ENCODE data around the gene CRYZ. TPM values are rescaled to one million over a fixed set of nuclear protein-coding genes. Genes with fewer than 3 reads are reported as not detected.
A peak's percentile ranks its signal among the peaks of the same experiment; 100 is the strongest.
"Not testable (repeated sequence)": the region's sequence is repeated elsewhere in the genome, so short reads cannot be mapped to it uniquely, and the experiment has no call there.

The CRYZ gene, protein sequence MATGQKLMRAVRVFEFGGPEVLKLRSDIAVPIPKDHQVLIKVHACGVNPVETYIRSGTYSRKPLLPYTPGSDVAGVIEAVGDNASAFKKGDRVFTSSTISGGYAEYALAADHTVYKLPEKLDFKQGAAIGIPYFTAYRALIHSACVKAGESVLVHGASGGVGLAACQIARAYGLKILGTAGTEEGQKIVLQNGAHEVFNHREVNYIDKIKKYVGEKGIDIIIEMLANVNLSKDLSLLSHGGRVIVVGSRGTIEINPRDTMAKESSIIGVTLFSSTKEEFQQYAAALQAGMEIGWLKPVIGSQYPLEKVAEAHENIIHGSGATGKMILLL
- 10 to 100 TPM; 15.6 to 19.5 TPM for total RNA-seq

DNA sequence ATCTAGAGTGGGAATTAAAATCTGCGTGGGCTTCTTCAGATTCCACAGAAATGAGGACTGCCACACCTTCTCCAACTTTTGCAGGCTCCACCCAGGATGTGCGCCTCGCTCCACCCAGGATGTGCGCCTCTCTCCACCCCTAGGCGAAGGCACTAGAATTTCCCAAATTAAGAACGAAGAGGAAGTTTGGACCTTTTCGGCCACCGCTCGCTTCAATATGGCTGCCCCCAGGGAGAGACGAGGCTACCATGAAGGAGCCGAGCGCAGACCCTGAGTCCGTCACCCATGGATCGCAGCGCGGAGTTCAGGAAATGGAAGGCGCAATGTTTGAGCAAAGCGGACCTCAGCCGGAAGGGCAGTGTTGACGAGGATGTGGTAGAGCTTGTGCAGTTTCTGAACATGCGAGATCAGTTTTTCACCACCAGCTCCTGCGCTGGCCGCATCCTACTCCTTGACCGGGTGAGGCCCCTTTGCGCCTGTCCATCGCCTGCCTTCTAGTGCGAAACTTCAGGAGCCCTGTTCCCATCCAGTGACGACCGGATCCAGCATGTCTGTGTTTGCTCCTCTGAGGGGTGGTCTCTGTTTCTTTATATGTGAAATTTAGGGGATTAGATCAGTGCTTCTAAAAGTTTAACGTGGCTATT lies at the start of gene CRYZ, which contains the start of gene TYW3:
TSS of gene CRYZ (minus strand) at position 91 of the 644 bp plus-strand sequence. CDS start 8,229 bp downstream, outside the sequence.
TSS of gene TYW3 (plus strand) at position 193 of the 644 bp plus-strand sequence. CDS start at position 286, 93 bp downstream.
- Mint-ChIP-seq H3K4me3 (peak within 1 kb of the TSS; percentile 86 to 89), H3K9me3 (no peaks in the 10 kb centered on the region), H3K4me1 (ENCODE audit: low read depth) (peaks cover 43% of the 10 kb centered on the region), H3K27ac (peak within 1 kb of the TSS; percentile 99), H3K27me3 (ENCODE audit: low read depth) (no peaks in the 10 kb centered on the region), H3K36me3 (ENCODE audit: insufficient read depth in 2 of 2) (peaks cover 6 to 7% of the 10 kb centered on the region in 2 donors)
- peak; percentile 86 to 88 for ATAC-seq (replicated peaks in 1 of 2)
- peak; percentile 80 to 89 for DNase-seq

- no peak overlapping the region for H3K27ac Mint-ChIP-seq
- no peaks in the 10 kb centered on the region for H3K4me1 Mint-ChIP-seq (ENCODE audit: low read depth)
- no peak overlapping the region for H3K4me3 Mint-ChIP-seq
- peaks cover 13% of the 10 kb centered on the region for H3K27me3 Mint-ChIP-seq (ENCODE audit: low read depth)
- ATAC-seq (replicated peaks in 1 of 2) (no peak), DNase-seq (no peak)
- H3K9me3 Mint-ChIP-seq, result no peaks in the 10 kb centered on the region
- no peaks in the 10 kb centered on the region for H3K36me3 Mint-ChIP-seq (ENCODE audit: insufficient read depth in 2 of 2)
Observed at GRCh38 chr1:74780594-74780993, 47.7 kb upstream of the CRYZ start.

DNA sequence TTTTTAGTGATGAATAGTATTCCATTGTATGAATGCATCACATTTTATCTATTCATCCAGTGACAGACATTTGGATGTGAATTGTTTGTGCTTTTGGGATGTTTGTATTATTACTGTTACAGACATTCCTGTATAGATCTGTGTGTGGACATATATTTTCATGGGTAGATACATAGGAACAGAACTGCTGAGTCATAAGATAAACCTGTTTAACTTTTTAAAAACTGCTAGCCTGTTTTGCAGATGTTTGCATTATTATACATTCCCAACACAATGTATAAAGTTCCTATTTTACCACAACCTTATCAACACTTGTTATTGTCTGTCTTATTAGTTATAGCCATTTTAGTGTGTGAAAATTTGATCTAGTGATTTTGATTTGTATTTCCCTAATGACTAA lies 46.9 kb upstream of the CRYZ start:
- no peaks in the 10 kb centered on the region for H3K4me1 Mint-ChIP-seq (ENCODE audit: low read depth)
- no peak overlapping the region for H3K4me3 Mint-ChIP-seq
- DNase-seq (no peak), ATAC-seq (replicated peaks in 1 of 2) (no peak)
- H3K9me3 Mint-ChIP-seq, result no peaks in the 10 kb centered on the region
- peaks cover 13% of the 10 kb centered on the region for H3K27me3 Mint-ChIP-seq (ENCODE audit: low read depth)
- H3K36me3 Mint-ChIP-seq (ENCODE audit: insufficient read depth in 2 of 2), result no peaks in the 10 kb centered on the region
- no peak overlapping the region for H3K27ac Mint-ChIP-seq

DNA sequence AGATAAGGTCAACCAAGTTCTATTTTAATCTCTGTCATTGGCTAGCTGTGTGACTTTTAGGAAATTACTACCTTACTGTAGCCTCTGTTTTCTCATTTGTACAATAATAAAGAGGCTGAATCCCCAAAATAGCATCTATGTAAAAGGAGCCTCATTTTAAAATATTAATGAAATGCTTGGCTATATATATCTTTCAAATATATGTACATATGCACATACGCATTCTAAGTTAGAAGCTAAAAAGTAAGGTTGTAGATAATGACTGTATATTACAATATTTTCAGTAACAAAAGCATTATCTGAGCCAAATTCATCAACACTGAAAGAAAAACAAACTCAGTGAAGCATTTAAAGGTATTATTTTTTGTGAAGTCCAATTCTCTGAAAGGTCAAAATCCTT lies 44.7 kb upstream of the CRYZ start:
- no peak for DNase-seq
- Mint-ChIP-seq H3K4me1 (ENCODE audit: low read depth) (no peaks in the 10 kb centered on the region), H3K4me3 (no peak overlapping the region), H3K27me3 (ENCODE audit: low read depth) (peaks cover 19% of the 10 kb centered on the region), H3K27ac (no peak overlapping the region), H3K36me3 (ENCODE audit: insufficient read depth in 2 of 2) (no peaks in the 10 kb centered on the region), H3K9me3 (no peaks in the 10 kb centered on the region)
- ATAC-seq (replicated peaks in 1 of 2), result no peak

DNA sequence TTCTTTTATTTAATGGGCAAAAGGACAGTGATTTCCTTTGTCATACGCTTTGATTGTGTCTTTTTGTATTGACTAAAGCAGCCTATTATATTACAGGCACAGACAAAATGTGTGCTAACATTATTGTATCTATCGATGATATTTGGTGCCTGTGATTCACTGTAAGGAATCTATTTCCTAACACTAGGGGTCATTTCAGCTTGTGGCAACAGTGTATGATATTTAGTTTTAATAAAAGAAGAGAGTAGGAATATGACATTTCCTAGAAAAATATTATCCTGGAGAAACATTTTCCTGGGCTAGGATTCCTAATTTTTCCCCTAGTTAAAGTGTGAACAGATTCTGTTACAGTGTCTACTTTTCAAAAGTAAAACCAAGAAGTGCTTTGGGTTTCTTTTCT lies 42.9 kb upstream of the CRYZ start:
- H3K27ac Mint-ChIP-seq, result no peak overlapping the region
- H3K36me3 Mint-ChIP-seq (ENCODE audit: insufficient read depth in 2 of 2), result no peaks in the 10 kb centered on the region
- ATAC-seq (replicated peaks in 1 of 2) (no peak), DNase-seq (no peak)
- no peak overlapping the region for H3K4me3 Mint-ChIP-seq
- peaks cover 17% of the 10 kb centered on the region for H3K27me3 Mint-ChIP-seq (ENCODE audit: low read depth)
- H3K9me3 Mint-ChIP-seq, result no peaks in the 10 kb centered on the region
- H3K4me1 Mint-ChIP-seq (ENCODE audit: low read depth), result no peaks in the 10 kb centered on the region

- Mint-ChIP-seq H3K9me3 (no peaks in the 10 kb centered on the region), H3K36me3 (ENCODE audit: insufficient read depth in 2 of 2) (no peaks in the 10 kb centered on the region), H3K27ac (no peak overlapping the region), H3K4me3 (no peak overlapping the region), H3K4me1 (ENCODE audit: low read depth) (no peaks in the 10 kb centered on the region), H3K27me3 (ENCODE audit: low read depth) (peaks cover 11% of the 10 kb centered on the region)
- DNase-seq (no peak), ATAC-seq (replicated peaks in 1 of 2) (no peak)
Observed at GRCh38 chr1:74773582-74773981, 40.7 kb upstream of the CRYZ start.

DNA sequence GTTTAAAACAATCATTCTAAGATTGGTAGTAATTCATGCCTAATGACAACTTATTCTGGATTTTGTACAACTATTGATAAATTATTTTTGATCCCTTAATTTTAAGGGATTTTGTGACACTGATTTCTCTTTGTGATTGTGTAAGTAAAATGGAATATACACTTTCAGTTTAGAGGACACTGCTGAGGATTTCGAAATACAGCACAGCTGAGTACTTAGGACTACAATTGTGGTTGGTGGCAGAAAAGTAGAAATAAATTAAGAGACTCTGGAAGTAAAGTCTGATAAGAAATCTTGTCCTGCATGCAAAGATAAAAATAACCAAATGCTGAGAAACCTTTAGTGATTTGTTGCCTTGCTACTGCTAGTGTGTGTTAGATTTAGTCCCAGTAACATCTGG lies 40.1 kb upstream of the CRYZ start:
- Mint-ChIP-seq H3K4me3 (no peak overlapping the region), H3K4me1 (ENCODE audit: low read depth) (no peaks in the 10 kb centered on the region), H3K36me3 (ENCODE audit: insufficient read depth in 2 of 2) (no peaks in the 10 kb centered on the region), H3K27ac (no peak overlapping the region), H3K27me3 (ENCODE audit: low read depth) (peaks cover 11% of the 10 kb centered on the region), H3K9me3 (no peaks in the 10 kb centered on the region)
- ATAC-seq (replicated peaks in 1 of 2) (no peak), DNase-seq (no peak)

- peaks cover 11% of the 10 kb centered on the region for H3K27me3 Mint-ChIP-seq (ENCODE audit: low read depth)
- DNase-seq, result peak; percentile 5 to 15
- ATAC-seq (replicated peaks in 1 of 2), result peak; percentile 52 to 60
- H3K27ac Mint-ChIP-seq, result no peak overlapping the region
- H3K4me3 Mint-ChIP-seq, result no peak overlapping the region
- no peaks in the 10 kb centered on the region for H3K4me1 Mint-ChIP-seq (ENCODE audit: low read depth)
- H3K9me3 Mint-ChIP-seq, result no peaks in the 10 kb centered on the region
- H3K36me3 Mint-ChIP-seq (ENCODE audit: insufficient read depth in 2 of 2), result no peaks in the 10 kb centered on the region
Observed at GRCh38 chr1:74771913-74772515, 39.2 kb upstream of the CRYZ start.

GRCh38 chr1:74767490-74767889 lies 34.6 kb upstream of the CRYZ start:
- no peaks in the 10 kb centered on the region for H3K9me3 Mint-ChIP-seq
- no peak overlapping the region for H3K27ac Mint-ChIP-seq
- DNase-seq (no peak), ATAC-seq (replicated peaks in 1 of 2) (no peak)
- no peaks in the 10 kb centered on the region for H3K27me3 Mint-ChIP-seq (ENCODE audit: low read depth)
- peaks cover 6 to 7% of the 10 kb centered on the region in 2 donors for H3K36me3 Mint-ChIP-seq (ENCODE audit: insufficient read depth in 2 of 2)
- no peak overlapping the region for H3K4me3 Mint-ChIP-seq
- peaks cover 15% of the 10 kb centered on the region for H3K4me1 Mint-ChIP-seq (ENCODE audit: low read depth)

- Mint-ChIP-seq H3K9me3 (no peaks in the 10 kb centered on the region), H3K4me1 (ENCODE audit: low read depth) (peaks cover 23% of the 10 kb centered on the region), H3K27ac (no peak overlapping the region), H3K4me3 (no peak overlapping the region), H3K36me3 (ENCODE audit: insufficient read depth in 2 of 2) (peaks cover 8 to 13% of the 10 kb centered on the region in 2 donors), H3K27me3 (ENCODE audit: low read depth) (no peaks in the 10 kb centered on the region)
- DNase-seq, result no peak
- no peak for ATAC-seq (replicated peaks in 1 of 2)
Observed at GRCh38 chr1:74766579-74766978, 33.7 kb upstream of the CRYZ start.

GRCh38 chr1:74763807-74764206 lies 31.0 kb upstream of the CRYZ start:
- Mint-ChIP-seq H3K27me3 (ENCODE audit: low read depth) (no peaks in the 10 kb centered on the region), H3K4me3 (peak overlapping the region in 1 of 2 donors; percentile 3), H3K9me3 (no peaks in the 10 kb centered on the region), H3K27ac (peak overlapping the region; percentile 64), H3K36me3 (ENCODE audit: insufficient read depth in 2 of 2) (peaks cover 12 to 26% of the 10 kb centered on the region in 2 donors), H3K4me1 (ENCODE audit: low read depth) (peaks cover 27% of the 10 kb centered on the region)
- DNase-seq (no peak), ATAC-seq (replicated peaks in 1 of 2) (peak; percentile 91 to 92)

DNA sequence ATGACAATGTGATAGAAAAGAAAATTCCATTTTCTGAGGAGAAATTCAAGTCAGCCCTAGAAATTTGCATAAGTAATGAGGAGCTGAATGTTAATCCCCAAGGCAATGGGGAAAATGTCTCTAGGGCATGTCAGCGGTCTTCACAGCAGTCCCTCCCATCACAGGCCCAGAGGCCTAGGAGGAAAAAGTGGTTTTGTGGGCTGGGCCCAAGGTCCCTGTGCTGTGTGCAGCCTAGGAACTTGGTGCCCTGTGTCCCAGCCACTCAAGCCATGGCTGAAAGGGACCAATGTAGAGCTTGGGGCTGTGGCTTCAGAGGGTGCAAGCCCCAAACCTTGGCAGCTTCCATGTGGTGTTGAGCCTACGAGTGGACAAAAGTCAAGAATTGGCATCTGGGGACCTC lies 23.8 kb upstream of the CRYZ start:
- not testable (repeated sequence) for ATAC-seq (replicated peaks in 1 of 2); H3K27me3 Mint-ChIP-seq (ENCODE audit: low read depth); DNase-seq; H3K9me3 Mint-ChIP-seq; H3K27ac Mint-ChIP-seq; H3K4me3 Mint-ChIP-seq
- Mint-ChIP-seq H3K4me1 (ENCODE audit: low read depth) (peaks cover 27% of the 10 kb centered on the region), H3K36me3 (ENCODE audit: insufficient read depth in 2 of 2) (peaks cover 31 to 68% of the 10 kb centered on the region in 2 donors)

DNA sequence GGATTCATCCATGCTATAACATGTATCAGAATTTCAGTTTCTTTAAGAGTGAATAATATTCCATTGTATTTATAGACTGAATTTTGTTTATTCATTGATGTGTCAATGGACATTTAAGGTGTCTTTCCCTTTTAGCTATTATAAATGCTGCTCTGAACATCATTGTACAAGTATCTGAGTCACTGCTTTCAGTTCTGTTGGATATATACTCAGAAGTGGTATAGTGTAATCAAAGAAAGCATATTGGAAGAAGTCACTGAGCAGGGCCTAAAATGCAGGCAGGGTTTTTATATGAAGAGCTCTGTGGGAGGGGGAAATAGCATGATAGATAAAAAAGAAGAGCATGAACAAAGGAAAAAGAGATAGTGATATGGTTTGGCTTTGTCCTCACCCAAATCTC lies 22.6 kb upstream of the CRYZ start:
- no peak for DNase-seq
- ATAC-seq (replicated peaks in 1 of 2), result peak in 1 of 2 donors; percentile 58
- peaks cover 30 to 63% of the 10 kb centered on the region in 2 donors for H3K36me3 Mint-ChIP-seq (ENCODE audit: insufficient read depth in 2 of 2)
- peaks cover 3 to 9% of the 10 kb centered on the region in 2 donors for H3K9me3 Mint-ChIP-seq
- peak overlapping the region; percentile 30 for H3K27ac Mint-ChIP-seq
- H3K27me3 Mint-ChIP-seq (ENCODE audit: low read depth), result no peaks in the 10 kb centered on the region
- H3K4me3 Mint-ChIP-seq, result no peak overlapping the region
- peaks cover 23% of the 10 kb centered on the region for H3K4me1 Mint-ChIP-seq (ENCODE audit: low read depth)
